GM20000 (cell line): ENCODE measurements around the gene OSBPL2.

Experiments used
- DNase-seq: peaks from one replicate; pipeline ENCODE4 v3.0.0; 2012; ENCODE audit warnings: low spot score
- TF ChIP-seq, protein P1 (sequence below): IDR thresholded peaks from 2 replicates; pipeline ENCODE4 v1.5.1; 2012; ENCODE audit warnings: mild to moderate bottlenecking, control low read depth; ENCODE audit errors: extremely low read depth, missing control alignments

OSBPL2 gene

DNA sequence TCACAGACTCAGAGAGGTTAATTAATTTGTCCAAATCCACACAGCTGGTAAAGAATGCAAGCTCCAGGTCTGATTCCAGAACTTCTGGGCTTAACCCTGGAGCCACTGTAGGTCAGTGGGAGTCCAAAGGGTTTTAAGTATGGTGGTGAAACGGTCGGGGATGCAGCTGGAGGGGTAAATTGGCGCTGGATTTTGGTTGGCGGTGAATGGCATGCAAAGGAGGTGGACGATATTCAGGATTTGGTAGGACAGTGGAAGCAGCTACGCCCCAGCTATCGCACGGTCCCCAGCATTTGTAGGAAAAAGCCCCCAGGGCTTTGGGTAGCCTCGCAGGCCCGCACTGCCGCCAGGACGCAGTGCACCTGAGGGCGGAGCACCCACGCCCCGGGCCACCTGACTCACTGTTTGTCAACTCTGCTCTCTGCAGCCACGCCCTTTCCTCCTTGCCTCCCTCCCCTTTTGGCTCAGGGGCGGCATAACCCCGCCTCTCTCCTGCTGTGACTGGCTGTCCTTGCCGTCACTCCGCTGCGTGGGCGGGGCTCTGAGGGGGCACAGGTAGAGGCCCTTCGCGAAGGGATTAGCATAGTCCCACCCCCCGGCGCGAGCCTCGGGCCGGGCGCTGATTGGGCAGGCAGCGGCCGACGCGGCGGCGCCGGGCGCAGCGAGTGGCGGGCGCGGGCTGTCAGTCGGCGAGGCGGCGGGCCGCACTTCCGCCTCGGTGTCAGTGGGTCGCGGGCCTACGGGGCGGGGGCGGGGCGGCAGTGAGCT, at the start of gene OSBPL2:
TSS of gene OSBPL2 (plus strand) at position 721 of the 768 bp plus-strand sequence. CDS start 17,664 bp downstream, outside the sequence.
- DNase-seq: peak; percentile 100
- TF ChIP-seq, protein P1, sequence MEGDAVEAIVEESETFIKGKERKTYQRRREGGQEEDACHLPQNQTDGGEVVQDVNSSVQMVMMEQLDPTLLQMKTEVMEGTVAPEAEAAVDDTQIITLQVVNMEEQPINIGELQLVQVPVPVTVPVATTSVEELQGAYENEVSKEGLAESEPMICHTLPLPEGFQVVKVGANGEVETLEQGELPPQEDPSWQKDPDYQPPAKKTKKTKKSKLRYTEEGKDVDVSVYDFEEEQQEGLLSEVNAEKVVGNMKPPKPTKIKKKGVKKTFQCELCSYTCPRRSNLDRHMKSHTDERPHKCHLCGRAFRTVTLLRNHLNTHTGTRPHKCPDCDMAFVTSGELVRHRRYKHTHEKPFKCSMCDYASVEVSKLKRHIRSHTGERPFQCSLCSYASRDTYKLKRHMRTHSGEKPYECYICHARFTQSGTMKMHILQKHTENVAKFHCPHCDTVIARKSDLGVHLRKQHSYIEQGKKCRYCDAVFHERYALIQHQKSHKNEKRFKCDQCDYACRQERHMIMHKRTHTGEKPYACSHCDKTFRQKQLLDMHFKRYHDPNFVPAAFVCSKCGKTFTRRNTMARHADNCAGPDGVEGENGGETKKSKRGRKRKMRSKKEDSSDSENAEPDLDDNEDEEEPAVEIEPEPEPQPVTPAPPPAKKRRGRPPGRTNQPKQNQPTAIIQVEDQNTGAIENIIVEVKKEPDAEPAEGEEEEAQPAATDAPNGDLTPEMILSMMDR: no peak

DNA sequence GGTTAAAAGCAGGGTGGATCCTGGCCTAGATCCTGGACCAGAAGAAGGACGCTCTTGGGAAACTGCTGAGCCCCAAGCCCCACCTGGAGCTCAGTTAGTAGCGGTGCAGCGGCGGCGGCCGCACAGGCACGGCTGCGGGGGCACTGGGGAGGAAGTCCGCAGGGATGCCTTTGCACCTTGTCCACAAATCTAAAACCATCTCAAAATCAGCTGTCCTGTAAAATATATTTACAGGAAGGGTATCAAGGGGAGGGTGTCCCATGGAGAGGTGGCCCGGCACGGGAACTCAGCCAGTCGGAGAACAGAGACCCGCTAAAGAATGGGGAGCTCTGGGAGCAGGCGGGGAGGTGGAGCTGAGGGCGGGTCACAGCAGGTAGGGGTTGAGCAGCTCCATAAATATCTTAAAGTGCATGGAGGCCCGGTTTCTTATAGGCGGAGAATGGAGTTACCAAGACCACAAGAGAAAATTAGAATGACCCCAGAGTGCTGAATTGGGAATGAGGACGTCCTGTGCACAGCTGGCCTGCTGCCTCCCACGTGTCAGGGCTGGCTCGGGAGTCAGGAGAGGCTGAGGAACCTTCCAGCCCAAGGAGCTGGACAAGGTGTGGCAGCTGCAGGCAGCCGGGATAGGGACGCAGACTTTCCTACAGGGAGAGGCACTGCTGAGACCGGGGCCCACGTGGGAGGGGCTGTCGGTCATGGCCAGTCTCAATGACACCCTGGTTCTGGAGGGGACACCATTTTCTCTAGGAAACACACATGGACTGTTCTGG, 47.5 kb upstream of the OSBPL2 start:
- DNase-seq: no peak
- TF ChIP-seq, protein P1: no peak

DNA sequence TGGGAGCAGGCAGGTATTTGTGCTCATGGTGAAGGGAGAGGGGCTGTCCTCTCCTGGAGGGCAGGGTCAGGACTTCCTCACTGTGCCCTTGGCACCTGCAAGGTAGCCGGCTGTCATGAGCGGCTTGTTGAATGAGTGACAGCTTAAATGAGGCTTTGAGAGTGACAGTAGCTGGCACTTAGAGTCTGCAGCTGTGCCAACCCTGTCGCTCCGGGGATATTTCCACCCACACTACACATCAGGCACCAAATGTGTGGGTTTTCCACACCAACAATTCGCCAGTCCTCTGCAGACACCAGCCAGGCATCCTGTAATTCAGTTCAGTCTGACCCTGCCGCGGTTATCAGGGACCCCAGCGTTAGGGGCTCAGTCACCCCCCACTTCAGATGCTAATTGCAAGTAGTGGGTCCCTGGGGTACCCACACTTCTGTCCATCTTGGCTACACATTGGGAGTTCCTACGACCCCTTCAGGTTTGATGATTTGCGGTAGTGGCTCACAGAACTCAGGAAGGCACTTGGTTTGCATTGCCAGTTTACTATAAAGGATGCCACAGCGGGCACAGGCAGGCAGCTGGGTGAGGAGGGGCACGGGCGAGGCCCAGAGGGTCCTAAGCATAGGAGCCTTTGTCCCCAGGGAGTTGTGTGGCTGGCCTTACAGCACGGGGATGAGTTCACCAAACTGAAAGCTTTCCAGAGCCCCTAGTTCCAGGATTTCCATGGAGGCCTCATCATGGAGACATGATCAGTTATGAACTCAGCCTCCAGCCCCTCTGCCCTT, 46.4 kb upstream of the OSBPL2 start:
- DNase-seq: no peak
- TF ChIP-seq, protein P1: no peak

DNA sequence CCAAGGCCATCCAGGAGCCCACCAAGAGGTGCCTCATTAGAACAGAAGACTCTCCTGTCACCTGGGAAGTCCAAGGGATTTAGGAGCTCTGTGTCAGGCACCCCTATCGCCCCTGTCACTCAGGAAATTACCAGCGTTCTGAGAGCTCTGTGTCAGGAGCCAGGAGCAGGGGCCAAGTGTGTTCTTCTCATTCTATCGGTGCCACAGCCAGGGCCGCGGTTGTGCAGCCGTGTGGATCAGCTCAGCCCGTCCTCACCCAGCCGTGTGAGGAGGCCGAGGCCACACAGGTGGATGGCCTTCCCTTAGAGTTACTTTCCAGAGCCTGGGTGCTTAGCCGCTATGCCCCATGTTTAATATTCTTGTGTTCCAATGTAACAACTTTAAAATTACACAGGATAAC, 45.7 kb upstream of the OSBPL2 start:
- TF ChIP-seq, protein P1: no peak
- no peak for DNase-seq

DNA sequence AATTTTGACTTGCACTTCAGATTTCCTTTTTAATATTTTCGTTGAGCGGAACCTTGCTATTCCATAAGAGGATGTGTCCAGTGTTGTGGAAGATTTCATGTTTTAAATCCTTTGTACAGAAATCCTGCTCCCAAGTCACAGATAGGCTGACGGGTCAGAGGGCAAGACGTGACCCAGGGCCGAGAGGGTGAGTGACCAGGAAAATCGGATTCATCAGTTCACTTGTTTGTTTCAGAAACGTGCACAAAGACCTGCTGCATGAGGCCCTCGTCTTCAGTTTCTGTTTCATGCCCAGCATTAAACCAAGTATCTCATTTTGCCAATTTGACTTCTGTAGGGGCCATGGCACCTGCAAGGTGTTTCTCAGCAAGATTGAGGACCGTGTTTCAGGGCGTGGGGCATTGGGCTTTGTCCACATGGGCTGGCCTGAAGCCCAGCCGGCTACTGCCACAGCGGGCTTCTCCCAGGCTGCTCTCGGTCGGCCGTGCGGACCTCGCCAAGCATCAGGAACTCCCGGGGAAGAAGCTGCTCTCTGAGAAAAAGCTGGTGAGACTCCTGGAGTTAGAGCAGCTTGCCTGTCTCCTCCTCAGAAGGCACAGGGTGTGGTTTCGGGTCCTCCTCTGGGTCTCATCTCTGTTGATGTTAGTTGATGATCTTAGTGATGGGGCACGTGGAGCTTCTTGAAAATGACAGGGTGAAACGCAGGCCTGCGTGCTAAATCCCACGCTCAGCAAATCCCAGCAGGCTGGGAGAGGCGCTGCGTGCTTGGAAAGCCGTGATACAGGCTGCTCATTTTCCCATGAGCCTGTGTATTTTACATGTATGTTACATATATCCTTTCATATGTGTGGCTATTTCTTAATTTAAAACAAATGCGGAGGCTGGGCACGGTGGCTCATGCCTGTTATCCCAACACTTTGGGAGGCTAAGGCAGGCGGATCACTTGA, 45.0 kb upstream of the OSBPL2 start:
- TF ChIP-seq, protein P1: no peak
- DNase-seq: no peak

DNA sequence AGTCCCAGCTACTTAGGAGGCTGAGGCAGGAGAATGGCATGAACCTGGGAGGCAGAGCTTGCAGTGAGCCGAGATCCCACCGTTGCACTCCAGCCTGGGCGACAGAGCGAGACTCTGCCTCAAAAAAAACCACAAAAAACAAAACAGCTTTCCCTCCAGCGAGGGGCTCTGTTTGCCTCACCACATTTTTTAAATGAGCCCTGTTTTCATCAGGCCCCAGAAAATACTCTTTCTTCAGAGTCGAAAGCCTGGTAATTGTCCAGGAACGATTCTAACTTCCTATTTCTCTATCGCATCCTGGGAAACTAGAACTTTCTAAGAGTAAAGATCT, 43.3 kb upstream of the OSBPL2 start:
- TF ChIP-seq, protein P1: no peak
- no peak for DNase-seq
